K562 (cell line): ENCODE results near the gene CAMK1D.

ENCODE experiments used
- BHLHE40 ChIP-seq: IDR thresholded peaks from 2 replicates; pipeline ENCODE4 v1.6.1; 2011; ENCODE audit warnings: low read length, improper control_type of control experiment
- CBFB ChIP-seq: sonication (generic); formaldehyde crosslinking; IDR thresholded peaks from 2 replicates; pipeline ENCODE4 v1.4.0; 2020; ENCODE audit warnings: mild to moderate bottlenecking, missing genetic modification reagents
- EZH2 ChIP-seq: IDR thresholded peaks from 2 replicates; pipeline ENCODE4 v1.6.1; 2012; ENCODE audit warnings: low read depth, mild to moderate bottlenecking, inconsistent platforms, low read length, borderline replicate concordance
- GTF2F1 ChIP-seq: IDR thresholded peaks from 2 replicates; pipeline ENCODE4 v1.6.1; 2011; ENCODE audit warnings: low read depth, low read length, improper control_type of control experiment
- KLF13 ChIP-seq: fragments of 450-650 bp; IDR thresholded peaks from 2 replicates; pipeline ENCODE4 v1.6.1; 2016; ENCODE audit warnings: missing genetic modification characterization, low read depth, mild to moderate bottlenecking, missing compliant biosample characterization, moderate library complexity, borderline replicate concordance
- PCBP2 ChIP-seq: fragments of 200-400 bp; formaldehyde crosslinking; IDR thresholded peaks from 2 replicates; pipeline ENCODE4 v1.6.1; 2018; ENCODE audit warnings: low read length, low read depth, mild to moderate bottlenecking, moderate library complexity; ENCODE audit not compliant: poor library complexity, severe bottlenecking
- RBFOX2 ChIP-seq: fragments of 200-400 bp; formaldehyde crosslinking; IDR thresholded peaks from 2 replicates; pipeline ENCODE4 v1.6.1; 2017; ENCODE audit warnings: low read depth, mild to moderate bottlenecking, low read length, moderate library complexity
- TRIM28 ChIP-seq: fragments of 450-650 bp; IDR thresholded peaks from 2 replicates; pipeline ENCODE4 v1.6.1; 2017
- YY1 ChIP-seq, 3 experiments: IDR thresholded peaks; 2 replicates each; pipeline ENCODE4 v1.6.1; 2011; ENCODE audit warnings: low read length in 2 of 3, mild to moderate bottlenecking in 2 of 3, moderate library complexity in 2 of 3, borderline replicate concordance in 1 of 3, control low read depth in 1 of 3, low read depth in 1 of 3; ENCODE audit not compliant: insufficient read depth in 3 of 3, insufficient replicate concordance in 2 of 3, control insufficient read depth in 1 of 3, insufficient read length in 1 of 3; ENCODE audit errors: extremely low read depth in 1 of 3
- ZKSCAN8 ChIP-seq: fragments of 200-800 bp; sonication (Bioruptor generic); IDR thresholded peaks from 2 replicates; pipeline ENCODE4 v1.6.1; 2016; ENCODE audit warnings: missing genetic modification characterization, missing compliant biosample characterization
- ZNF316 ChIP-seq: fragments of 450-650 bp; IDR thresholded peaks from 2 replicates; pipeline ENCODE4 v1.6.1; 2016
- TF ChIP-seq, protein P1 (sequence below), 2 experiments: IDR thresholded peaks; 2 replicates each; pipeline ENCODE4 v1.6.1; 2011; ENCODE audit warnings: borderline replicate concordance in 1 of 2, control low read depth in 1 of 2, low read depth in 1 of 2, low read length in 1 of 2, mild to moderate bottlenecking in 1 of 2, mixed read lengths in 1 of 2, moderate library complexity in 1 of 2; ENCODE audit not compliant: insufficient read depth in 1 of 2, insufficient read length in 1 of 2, poor library complexity in 1 of 2, severe bottlenecking in 1 of 2; ENCODE audit errors: extremely low read depth in 1 of 2

DNA sequence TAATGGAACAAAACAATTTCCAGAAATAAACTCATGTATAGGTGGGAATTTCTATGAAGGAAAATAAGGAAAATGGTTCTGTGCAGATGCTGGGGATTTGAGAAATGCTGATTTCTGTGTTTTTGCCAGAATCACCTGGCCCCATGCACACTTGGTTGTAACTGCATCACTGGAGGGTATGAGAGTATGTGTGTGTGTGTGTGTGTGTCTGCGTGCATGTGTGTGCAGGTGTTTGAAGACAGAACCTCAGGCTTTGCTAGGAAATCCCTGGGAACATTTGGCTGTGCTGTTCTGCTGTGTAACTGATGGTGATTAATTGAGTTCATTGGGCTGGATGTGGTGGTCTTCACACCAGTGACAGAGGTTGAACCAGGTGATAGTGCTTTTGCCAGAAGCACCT is 141.6 kb downstream of the CAMK1D start:
- TF ChIP-seq RBFOX2 (no peak), EZH2 (no peak), BHLHE40 (no peak), CBFB (CRISPR knock-in tag) (no peak), PCBP2 (no peak), ZNF316 (no peak), ZKSCAN8 (CRISPR knock-in tag) (no peak), KLF13 (tag) (no peak), TRIM28 (no peak), GTF2F1 (no peak), YY1 (IDR thresholded peaks at IDR 0.05; ENCODE audit: borderline replicate concordance in 1 of 3, control insufficient read depth in 1 of 3, extremely low read depth in 1 of 3, insufficient read depth in 3 of 3, insufficient read length in 1 of 3, insufficient replicate concordance in 2 of 3, low read depth in 1 of 3, low read length in 2 of 3) (no peak)
- TF ChIP-seq, protein P1, sequence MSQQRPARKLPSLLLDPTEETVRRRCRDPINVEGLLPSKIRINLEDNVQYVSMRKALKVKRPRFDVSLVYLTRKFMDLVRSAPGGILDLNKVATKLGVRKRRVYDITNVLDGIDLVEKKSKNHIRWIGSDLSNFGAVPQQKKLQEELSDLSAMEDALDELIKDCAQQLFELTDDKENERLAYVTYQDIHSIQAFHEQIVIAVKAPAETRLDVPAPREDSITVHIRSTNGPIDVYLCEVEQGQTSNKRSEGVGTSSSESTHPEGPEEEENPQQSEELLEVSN (IDR thresholded peaks at IDR 0.05; ENCODE audit: borderline replicate concordance in 1 of 2, extremely low read depth in 1 of 2, insufficient read depth in 1 of 2, insufficient read length in 1 of 2, low read depth in 1 of 2, low read length in 1 of 2, poor library complexity in 1 of 2, severe bottlenecking in 1 of 2) = no peak
